Stimulated activated CD4-positive, alpha-beta T cell treated with anti-CD3 and anti-CD28 coated beads, Interleukin-1b, Interleukin-23, amount 100 ng/mL, for 4 hours (primary cell): ENCODE results near the gene USP34.
"Not testable (repeated sequence)": the region's sequence is repeated elsewhere in the genome, so short reads cannot be mapped to it uniquely, and the experiment has no call there.

ENCODE experiments used
- DNase-seq, 2 donors: peaks; one replicate each; pipeline ENCODE4 v3.0.0-alpha.2; 2020; ENCODE audit warnings: low read depth in 2 of 2

USP34 gene

GRCh38 chr2:61252031-61252430, 218.9 kb downstream of the USP34 start:
- DNase-seq: no peak

- DNase-seq: no peak
Observed at GRCh38 chr2:61249521-61250071, 221.3 kb downstream of the USP34 start.

DNA sequence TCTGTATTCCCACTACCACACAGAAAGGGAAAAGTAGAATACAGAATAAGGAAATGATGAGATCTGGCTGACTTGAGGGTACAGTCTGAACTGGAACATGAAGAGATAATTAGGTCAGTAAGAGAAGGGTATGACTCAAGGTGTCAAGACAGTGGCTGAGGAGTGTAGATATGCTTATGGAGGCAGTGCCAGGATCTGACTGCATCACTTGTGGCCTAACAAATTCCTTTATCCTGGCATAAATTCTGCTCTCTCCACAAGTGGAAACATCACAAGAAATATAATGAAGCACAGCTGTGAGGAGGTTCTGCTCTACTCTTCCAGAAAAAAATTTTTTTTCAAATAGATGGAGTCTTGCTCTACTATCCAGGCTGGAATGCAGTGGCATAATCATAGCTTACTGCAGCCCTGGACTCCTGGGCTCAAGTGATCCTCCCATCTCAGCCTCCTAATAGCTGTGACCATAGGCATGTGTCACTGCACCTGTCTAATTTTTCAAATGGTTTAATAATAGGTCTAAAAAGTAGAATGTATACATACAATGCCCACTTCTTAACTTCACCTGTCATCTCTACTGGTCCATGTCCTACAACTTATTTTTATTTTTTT, 223.6 kb downstream of the USP34 start:
- DNase-seq: no peak

GRCh38 chr2:61244694-61245093, 226.2 kb downstream of the USP34 start:
- no peak for DNase-seq

DNA sequence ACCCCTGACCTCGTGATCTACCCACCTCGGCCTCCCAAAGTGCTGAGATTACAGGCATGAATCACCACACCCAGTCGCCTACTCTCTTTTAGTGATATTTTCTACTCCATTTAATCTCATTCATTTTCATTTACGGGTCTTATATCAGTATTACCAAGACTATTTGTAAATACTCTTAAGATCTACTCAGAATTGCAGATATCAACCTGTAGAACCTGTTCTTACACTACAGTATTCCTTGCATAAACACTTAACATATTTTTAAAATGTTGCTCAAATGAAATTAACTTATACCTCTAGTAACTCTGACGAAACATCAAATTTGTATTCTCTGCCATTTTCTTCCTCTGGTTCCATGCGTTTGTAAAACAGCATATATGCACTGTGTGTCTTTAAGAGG, 229.6 kb downstream of the USP34 start:
- DNase-seq: no peak

GRCh38 chr2:61238219-61239012, 232.5 kb downstream of the USP34 start:
- no peak for DNase-seq

DNA sequence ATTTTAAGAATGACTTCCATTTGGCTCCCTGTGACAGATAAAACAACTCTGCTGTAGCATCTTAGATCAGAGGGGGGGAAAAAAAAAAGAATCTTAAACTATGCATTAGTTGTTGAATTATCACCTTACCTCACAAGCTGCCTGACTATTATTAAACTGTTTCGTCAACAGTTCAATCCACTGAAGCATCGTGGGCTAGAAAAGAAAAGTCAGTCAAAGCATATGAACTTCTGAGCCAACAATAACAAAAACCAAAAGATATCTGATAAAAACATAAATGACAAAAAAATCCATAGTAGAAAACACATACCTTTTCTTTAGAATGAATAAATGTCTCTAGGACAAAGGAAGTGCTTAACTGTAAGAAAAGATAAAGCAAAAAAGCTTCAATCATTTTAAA, 235.2 kb downstream of the USP34 start:
- DNase-seq: no peak

DNA sequence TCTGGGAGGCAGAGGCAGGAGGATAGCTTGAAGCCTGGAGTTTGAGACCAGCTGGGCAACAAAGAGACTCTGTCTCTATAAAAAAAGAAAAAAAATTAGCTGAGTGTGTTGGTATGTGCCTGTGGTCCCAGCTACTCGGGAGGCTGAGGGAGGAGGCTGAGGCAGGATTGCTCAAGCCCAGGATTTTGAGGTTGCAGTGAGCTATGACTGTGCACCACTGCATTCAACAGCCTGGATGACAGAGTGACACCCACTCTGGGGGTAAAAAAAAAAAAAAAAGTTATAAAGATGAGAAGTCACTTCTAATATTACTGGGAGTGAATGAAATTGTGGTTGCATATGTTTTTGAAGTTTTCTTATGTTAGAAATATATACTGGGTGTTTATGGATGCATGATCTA, 237.3 kb downstream of the USP34 start:
- DNase-seq: no peak

DNA sequence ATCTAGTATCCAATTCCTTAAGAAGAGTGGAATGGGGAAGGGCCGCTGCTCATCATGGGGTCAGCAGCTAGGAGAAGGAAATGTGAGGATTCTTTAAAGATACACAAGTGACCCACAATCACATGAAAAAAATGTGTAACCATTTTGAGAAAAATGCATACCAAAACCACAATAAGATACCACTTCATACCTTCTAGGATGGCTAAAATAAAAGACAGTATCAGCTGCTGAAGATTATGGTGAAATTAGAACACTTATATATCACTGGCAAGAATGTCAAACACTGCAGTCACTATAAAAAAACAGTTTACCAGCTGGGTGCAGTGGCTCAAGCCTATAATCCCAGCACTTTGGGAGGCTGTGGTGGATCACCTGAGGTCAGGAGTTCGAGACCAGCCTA, 241.0 kb downstream of the USP34 start:
- no peak for DNase-seq

- DNase-seq: no peak
Observed at GRCh38 chr2:61222567-61222966, 248.3 kb downstream of the USP34 start.

DNA sequence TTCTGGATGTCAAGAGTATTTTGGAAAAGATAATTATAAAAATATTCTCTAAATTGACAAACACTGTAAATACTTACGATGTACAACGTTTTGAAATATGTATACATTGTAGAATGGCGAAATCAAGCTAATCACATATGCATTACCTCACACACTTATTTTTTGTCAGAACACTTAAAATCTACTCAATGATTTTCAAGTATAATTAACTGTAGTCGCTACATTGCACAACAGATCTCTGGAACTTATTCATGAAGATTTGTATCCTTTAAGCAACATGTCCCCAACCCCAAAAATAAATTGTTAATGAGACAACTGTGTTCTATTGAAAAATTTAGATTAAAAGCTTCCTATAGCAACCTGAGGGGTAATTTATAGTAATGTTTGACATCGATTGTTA, 249.1 kb downstream of the USP34 start:
- no peak for DNase-seq

DNA sequence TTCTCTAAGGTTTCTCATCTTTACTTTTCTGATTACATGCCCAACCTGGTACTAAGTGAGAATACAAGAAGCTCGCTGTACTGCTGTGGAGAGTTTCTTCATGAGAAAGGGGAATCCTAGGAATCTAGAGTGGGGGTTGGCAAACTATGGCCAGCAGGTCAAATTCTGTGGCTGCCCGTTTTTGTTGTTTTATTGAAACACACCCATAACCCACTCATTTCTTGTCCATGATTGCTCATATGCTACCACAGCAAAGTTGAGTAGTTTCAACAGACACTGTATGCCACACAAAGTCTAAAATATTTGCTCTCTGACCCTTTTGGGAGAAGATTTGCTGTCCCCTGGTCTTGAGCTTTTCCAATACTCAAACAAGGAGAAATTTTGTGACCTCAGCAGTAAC, 250.1 kb downstream of the USP34 start:
- no peak for DNase-seq

DNA sequence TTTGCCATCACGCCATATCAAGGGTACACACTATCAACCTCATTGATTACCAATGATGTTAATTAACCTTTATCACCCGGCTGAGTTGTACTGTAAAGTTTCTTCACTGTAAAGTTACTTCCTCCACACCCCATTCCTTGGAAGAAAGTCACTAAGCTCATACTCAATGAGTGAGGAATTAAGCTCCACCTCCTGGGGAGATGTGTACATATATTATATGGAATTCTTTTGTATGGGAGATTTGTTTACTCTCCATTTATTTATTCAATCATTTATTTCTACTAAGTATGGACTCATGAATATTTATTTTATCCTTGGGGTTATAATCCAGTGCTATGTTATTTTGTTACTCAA, 252.1 kb downstream of the USP34 start:
- no peak for DNase-seq

DNA sequence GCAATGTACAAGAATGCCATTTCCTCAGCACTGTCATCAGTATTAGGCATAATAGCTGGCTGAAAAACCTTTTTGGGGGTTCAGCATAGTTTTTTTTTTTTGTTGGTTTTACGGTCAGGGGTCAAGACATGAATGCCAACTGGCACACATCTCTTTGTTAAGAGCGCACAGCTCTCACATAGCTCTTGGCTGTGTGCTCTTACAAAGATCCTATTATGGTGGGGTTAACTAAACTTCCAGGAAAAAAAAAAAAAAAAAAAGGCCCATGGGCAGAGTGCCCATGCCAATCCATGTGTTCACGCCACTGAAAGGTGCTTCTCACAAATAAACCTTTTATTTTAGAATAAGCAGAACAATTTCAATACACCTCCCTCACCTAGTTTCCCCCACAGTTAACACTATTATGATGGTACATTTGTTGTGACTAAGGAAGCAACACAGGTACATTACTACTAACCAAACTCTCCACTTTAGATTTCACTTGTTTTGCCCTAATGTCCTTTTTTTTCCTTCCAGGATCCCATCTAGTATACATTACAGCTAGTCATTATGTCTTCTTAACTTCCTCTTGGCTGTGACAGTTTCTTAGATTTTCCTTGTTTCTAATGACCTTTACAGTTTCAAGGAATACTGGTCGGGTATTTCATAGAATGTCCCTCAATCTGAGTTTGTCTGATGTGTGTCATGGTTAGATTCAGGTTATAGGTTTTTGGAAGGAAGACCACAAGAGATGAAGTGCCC, 252.6 kb downstream of the USP34 start:
- DNase-seq: no peak

DNA sequence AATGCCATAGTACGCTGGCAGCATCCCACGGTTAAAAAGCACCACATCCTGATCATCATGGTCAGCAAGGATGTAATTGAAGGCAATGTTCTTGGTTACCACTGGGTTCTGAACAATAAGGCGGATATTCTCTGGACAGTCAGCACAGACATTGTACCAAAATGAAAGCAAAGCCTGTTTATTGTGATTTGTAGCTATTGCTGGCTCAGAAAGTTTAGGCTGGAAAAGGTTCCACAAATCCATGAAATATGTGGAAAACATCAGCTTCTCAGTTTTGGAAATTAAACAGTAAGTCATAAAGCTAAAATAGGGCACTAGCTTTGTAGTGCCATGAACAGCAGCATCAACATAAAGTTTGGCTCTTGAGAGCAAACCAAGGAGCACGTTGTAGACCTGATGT, 256.7 kb downstream of the USP34 start:
- DNase-seq: no peak

DNA sequence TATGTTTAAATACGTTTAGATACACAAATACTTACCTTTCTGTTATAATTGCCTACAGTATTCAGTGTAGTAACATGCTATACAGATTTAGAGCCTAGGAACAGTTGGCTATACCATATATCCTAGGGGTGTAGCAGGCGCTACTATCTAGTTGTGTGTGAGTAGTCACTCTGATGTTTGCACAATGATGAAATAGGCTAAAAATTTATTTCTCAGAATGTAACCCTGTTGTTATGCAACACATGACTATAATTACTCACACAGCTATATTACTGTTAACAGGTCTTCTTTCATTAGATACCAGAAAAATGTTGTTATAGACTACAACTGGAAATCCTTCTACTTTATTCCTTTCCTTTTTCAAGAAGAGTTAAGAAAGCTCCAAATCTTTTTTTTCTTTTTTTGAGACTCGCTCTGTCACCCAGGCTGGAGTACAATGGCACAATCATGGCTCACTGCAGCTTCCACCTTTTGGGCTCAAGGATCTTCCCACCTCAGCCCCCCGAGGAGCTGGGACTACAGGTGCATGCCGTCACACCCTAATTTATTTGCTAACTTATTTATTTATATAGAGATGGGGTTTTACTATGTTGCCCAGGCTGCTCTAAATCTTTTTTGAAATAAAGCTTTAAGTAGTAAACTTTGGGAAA, 260.4 kb downstream of the USP34 start:
- DNase-seq: no peak

GRCh38 chr2:61205132-61205531, 265.8 kb downstream of the USP34 start:
- DNase-seq: no peak

DNA sequence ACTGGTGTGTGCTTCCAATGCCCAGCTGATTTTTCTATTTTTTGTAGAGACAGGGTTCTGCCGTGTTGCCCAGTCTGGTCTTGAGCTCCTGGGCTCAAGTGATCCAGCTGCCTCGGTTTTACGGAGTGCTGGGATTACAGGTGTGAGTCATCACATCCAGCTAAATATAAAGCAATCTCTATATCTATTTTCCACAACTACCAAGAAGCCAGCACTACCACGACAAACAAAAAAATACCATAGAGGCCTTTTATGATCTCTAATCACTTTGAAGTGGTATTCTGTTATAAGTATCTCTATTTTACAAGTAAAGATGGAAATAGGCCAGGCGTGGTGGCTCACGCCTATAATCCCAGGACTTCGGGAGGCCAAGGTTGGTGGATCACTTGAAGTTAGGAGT, 274.2 kb downstream of the USP34 start:
- no peak for DNase-seq

- DNase-seq: not testable (repeated sequence)
Observed at GRCh38 chr2:61194646-61195045, 276.2 kb downstream of the USP34 start.

- no peak for DNase-seq
Observed at GRCh38 chr2:61193670-61194561, 277.0 kb downstream of the USP34 start.

DNA sequence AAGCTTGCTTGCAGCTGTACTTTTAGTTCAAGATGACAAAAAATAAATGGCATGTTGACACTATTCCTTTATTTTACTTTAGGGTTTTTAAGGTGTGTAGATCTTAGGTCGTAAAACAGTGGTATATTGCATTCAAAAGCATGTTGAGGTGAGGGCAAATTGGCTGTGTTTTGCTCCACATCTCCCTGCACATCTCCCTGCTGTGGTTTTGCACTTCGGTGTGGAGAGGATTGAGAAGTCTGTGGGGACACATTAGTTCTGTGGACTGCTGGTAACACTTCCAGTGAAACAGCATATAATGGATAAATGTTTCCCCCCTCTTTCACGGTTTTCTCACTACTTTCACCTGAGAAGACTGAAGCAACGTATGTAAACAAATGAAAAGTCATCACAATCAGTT, 283.8 kb downstream of the USP34 start:
- DNase-seq: no peak
